Fibroblast of skin of right biceps (primary cell): ENCODE measurements around the gene BLOC1S6.
A peak's percentile ranks its signal among the peaks of the same experiment; 100 is the strongest.

ENCODE experiments used
- DNase-seq: peaks from one replicate; pipeline ENCODE4 v3.0.0-alpha.2; 2013

The BLOC1S6 gene, protein sequence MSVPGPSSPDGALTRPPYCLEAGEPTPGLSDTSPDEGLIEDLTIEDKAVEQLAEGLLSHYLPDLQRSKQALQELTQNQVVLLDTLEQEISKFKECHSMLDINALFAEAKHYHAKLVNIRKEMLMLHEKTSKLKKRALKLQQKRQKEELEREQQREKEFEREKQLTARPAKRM

DNA sequence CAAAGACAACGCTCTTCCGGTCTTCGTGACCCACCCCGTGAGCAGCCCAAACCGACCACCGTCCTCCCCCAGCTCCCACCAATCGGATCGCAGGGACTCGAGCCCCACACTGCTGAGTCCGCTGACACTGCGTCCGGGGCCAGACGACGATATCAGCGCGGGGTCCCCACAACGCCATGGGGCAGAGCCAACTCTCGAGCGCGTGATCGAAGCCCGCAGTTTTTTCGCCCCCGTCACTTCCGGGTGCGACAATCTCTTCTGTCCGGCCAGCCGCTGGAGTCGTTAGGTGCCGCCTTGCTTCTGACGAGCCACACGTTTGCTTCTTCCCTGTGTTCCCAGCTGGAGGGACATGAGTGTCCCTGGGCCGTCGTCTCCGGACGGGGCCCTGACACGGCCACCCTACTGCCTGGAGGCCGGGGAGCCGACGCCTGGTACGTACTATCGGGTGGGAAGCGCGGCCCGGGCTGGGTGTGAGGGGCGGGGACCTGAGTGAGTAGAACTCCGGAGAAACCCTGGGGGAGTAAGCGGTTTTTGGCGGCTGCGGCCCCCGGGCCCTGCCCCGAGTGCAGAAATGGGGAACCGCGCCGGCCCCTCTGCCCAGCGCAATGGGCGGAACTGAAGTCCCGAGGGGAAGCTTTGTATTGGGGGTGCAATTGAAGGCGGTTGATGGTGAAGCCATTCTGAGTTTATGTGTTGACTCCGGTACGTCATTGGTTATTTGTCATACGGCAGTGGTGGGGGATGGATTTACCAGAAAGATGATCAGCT is at the start of gene BLOC1S6:
BLOC1S6 (plus strand) TSS at position 285 of the 768 bp plus-strand sequence; CDS start at position 350, 65 bp downstream.
- DNase-seq: peak; percentile 93

DNA sequence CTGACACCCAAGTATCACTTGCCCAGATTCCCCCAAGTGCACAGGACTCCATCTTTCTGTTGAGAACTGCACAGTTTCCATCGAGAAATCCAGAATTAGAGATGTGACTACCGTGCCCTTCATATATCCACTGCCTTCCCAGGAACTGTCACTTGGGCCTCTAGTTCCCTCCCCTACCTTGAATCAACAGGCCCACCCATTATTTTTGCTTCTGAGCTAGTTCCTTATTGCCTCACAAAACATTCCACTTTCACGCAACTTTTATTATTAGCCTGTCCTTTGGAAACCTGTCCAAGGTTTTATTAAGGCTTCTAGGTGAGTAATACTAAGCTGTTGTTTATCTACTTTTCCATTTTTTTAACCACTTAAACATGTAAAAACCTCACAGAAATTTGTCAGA is 47.5 kb upstream of the BLOC1S6 start:
- DNase-seq: no peak

DNA sequence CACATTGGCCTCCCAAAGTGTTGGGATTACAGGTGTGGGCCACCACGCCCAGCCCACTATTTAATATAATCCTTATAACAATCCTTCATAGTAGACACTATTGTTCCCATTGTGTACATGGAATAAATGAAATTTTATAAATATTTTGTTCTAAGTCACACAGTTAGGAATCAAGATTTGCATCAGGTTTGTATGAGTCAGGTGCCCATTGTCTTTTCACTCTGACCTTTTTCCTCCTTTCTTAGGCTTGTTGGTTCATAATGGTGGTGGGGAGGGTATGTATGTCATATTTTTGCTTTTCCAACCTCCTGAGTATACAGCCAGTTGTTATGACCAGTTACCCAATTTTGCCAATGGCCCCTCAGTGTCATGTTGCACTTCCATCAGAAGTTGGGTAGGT is 46.6 kb upstream of the BLOC1S6 start:
- no peak for DNase-seq

DNA sequence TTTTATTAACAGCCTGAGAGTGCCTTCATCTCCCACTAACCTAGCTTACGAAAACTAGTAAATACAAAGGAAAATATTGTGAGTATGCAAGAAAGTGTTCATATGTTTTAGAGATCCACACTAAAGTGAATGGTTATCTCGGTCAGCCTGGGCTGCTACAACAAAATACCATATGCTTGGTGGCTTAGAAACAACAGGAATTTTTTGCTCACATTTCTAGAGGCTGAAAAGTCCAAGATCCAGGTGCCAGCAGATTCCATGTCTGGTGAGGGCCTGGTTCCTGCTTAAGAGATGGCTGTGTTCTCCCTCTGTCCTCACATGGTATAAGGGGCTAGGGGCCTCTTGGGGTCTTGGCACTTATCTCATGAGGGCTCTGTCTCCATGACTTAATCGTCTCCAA is 44.1 kb upstream of the BLOC1S6 start:
- no peak for DNase-seq

DNA sequence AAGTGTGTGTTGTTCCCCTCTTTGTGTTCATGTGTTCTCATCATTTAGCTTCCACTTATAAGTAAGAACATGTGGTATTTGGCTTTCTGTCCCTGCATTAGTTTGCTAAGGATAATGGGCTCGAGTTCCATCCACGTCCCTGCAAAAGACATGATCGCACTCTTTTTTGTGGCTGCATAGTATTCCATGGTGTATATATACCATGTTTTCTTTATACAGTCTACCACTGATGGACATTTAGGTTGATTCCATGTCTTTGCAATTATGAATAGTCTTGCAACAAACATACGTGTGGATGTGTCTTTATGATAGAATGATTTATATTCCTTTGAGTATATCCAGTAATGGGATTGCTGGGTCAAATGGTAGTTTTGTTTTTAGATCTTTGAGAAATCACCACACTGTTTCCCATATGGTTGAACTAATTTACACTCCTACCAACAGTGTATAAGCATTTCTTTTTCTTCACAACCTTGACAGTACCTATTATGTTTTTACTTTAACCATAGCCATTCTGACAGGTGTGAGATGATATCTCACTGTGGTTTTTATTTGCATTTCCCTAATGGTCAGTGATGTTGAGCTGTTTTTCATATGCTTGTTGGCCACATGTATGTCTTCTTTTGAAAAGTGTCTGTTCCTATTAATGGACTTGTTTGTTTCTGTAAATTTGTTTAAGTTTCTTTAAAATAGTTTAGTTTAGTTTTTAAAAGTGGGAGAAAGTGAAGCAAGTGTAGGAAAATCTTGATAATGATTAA is 42.7 kb upstream of the BLOC1S6 start:
- DNase-seq: no peak

DNA sequence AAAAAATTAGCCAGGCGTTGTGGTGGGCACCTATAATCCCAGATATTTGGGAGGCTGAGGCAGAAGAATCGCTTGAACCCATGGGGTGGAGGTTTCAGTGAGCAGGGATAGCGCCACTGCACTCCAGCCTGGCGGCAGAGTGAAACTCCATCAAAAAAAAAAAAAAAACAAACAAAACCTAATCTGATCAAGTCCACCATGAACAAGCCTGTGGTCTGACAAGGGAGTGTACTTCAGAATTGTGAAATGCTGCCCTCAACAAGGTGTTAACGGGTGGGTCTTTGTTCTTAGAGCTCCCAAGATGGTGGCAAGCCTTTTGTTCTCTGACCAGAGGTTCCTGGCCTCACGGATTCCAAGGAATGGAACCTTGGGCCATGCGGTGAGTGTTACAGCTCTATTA is 40.4 kb upstream of the BLOC1S6 start:
- DNase-seq: no peak

DNA sequence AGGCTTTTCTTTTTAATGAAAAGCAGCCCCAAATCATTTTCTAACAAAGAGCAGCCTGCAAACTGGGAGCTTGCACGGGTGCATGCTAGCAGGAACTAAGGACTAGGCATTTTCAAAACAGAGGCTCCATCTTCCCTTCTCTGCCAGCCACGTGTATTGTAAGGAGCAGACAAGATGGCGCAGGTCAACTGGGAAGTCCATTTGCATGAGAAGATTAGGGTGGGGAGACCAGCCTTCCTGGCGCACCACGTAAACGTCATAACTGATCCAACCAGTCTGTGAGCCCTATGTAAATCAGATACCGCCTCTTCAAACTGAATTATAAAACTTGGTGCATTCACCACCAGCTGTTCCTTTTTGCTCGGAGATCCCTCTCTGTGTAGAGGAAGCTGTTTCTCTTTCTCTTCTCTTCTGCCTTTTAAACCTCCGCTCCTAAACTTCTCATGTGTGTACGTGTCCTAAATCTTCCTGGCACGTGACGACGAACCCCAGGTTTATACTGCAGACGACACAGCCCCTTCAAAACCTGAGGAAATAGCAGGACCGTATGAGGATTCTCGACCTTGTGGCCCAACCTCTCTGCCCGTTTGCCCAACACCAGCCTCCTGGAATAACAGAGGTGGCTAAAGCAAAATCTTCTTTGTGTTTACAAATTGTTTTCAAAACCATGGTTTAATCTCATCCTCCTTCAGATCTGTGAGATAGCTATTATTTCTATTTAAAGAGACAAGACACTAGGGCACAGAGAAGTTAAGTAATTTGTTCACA is 38.2 kb upstream of the BLOC1S6 start:
- no peak for DNase-seq

DNA sequence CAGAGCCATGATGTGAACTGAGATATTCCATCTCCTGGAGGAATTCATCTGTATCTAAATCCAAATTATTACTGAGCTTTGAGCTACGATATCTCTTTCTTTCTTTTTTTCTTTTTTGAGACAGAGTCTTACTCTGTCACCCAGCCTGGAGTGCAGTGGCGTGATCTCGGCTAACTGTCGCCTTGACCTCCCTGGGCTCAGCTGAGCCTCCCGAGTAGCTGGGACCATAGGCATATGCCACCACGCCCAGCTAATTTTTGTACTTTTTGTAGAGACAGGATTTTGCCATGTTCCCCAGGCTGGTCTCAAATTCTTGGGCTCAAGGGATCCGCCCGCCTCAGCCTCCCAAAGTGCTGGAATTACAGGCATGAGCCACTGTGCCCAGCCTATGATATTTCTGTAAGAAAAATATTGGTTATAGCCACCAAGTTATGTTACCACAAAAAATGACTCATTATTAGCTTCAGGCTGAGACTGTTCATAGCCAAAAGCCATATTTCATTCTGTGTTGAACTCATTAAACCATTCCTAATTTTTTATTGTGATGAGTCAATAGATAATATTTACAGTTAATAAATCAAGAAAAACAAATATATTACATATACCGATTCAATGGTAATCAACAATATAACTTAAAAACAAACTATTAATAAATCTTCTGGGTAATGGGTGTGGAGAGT is 37.5 kb upstream of the BLOC1S6 start:
- DNase-seq: peak; percentile 80

DNA sequence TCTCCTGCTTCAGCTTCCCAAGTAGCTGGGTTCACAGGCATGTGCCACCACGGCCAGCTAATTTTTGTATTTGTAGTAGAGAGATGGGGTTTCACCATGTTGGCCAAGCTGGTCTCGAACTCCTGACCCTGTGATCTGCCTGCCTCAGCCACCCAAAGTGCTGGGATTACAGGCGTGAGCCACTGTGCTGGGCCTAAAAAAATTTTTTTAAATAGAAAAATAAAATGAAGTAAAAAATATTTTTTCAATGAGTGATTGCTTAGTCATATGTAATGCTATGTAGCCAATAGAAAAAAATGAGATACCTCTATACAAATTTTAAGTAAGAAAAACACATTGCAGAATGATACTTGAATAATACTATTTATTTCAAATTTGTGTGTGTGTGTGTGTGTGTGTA is 36.7 kb upstream of the BLOC1S6 start:
- peak; percentile 74 for DNase-seq

DNA sequence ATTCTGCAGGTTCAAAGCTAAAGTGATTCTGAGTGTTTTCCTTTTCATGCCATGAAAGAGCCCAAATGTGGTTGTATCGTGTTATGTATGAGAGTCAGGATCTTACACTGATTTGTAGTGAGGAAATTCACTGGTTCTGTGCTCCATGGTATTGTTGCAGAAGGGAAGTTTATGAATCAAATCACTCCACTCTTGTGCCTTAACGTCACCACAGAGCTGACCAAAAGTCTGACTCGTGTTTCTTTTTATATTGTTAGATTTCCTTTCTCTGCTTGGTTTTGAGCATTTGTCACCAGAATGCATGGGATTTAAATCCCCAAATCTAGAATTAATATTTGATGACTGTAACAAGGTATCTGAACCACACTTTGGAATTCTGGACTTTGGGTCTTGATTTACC is 35.5 kb upstream of the BLOC1S6 start:
- DNase-seq: peak; percentile 56

DNA sequence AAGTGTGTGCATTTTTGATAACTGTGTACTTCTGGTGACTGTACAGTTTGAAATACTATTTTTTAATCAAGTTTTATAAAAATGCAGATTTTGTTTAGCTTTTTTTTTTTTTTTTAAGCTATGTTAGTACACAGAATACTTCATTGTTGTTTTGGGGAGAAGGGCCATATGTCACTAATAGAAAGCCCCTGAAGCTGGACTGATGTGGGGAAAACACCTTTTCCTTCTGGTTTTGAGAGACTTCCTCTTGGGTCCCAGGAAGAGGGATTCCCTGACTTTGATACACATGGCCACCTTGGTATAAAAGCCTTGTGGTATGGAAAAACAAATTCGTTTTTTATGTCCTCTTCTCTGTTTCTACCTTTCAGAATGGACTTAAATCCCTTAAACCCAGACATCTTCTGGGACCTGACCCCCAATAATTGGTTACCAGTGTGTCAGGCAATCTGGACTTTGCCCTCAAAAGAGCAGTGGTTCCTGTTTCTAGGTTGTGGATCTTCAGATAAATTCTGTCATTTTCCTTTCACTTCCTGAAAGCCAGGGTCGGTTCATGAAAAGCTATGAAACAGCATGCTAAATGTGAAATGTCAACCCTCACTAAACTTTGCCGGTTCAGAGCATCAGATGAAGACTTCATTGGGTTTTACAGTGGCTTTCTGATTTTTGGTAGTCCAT is 31.1 kb upstream of the BLOC1S6 start:
- no peak for DNase-seq

DNA sequence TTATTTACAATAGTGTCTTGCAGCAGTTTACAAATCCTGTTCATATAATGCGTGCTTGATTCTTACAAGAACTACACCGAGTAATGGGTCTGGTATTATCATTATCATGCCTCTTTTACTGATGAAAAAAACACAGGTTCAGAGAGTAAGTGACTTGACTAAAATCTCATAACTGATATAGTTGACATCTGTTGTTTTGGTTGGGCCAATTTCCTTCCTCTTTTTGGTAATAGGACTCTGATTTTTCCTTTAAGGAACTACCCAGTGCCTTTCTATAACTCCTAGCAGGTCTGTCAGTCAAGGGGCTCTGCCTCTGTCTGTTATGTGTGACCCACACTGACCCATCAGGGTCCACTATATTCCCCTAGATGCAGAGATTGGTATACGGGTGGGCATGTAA is 14.6 kb upstream of the BLOC1S6 start:
- DNase-seq: no peak

DNA sequence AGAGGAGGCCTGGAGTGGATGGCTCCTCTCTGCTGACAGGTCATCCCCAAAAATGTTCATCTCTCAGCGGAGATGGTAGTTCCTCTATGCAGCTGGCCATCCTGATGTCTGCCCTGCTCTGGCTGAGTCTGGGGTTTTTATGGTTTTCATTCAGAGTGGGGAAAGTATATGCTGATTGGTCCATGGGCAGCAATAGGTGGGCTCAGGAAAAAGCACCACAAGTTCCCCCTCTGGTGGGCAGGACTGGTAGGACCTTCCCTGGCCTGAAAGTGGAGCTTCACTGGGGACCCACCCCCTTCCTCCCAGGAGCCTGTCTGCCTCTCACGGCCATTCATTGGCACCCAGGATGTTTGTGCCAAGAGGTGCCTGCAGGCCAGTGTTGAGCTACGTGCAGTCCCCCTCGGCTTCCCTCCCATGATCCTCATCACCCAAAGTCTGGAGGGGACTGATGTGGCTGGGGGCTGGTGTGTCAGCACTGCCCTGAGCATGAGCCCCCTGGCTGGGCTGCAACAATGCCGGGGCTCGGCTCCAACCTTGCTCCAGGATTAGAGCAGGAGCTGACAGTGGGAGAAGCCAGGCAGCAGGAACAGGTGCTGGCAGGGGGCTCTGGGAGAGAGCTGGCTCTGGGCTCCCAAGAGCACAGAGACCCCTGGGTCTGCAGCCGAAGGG is 13.1 kb upstream of the BLOC1S6 start:
- peak; percentile 15 for DNase-seq

DNA sequence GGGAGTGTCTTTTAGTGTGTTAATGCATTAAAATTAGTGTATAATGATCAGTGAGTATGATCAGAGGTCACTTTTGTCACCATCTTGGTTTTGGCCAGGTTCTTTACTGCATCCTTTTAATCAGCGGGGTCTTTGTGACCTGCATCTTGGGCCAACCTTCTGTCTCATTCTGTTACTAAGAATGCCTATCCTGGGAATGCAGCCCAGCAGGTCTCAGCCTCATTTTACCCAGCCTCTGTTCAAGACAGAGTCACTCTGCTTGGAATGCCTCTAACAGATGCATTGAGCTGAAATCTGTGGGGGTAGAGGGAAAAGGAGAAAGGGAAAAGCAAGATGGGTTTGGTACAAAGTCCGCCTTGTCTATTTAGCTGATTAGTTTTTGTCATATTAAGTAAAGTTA is 5.3 kb upstream of the BLOC1S6 start:
- no peak for DNase-seq

DNA sequence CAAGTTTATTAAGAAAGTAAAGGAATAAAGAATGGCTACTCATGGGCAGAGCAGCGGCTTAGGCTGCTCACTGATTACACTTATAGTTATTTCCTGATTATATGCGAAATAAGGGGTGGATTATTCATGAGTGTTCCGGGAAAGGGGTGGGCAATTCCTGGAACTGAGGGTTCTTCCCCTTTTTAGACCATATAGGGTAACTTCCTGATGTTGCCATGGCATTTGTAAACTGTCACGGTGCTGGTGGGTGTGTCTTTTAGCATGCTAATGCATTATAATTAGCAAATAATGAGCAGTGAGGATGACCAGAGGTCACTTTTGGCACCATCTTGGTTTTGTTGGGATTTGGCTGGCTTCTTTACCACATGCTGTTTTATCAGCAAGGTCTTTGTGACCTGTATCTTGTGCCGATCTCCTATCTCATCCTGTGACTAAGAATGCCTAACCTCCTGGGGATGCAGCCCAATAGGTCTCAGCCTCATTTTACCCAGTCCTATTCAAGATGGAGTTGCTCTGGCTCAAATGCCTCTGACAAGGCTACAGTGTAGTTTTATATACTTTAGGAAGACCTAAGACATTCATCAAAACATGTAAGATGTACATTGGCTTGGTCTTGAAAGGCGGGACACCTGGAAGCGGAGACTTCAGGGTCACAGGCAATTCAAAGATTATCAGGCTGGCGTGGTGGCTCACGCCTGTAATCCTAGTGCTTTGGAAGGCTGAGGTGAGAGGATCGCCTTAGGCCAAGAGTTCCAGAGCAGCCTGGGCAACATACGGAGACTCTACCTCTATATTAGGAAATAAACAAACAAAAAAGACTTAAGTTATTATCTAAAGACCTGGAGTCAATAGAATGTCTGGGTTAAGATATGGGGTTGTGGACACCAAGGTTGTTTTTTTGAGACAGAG is 3.2 kb upstream of the BLOC1S6 start:
- DNase-seq: no peak

DNA sequence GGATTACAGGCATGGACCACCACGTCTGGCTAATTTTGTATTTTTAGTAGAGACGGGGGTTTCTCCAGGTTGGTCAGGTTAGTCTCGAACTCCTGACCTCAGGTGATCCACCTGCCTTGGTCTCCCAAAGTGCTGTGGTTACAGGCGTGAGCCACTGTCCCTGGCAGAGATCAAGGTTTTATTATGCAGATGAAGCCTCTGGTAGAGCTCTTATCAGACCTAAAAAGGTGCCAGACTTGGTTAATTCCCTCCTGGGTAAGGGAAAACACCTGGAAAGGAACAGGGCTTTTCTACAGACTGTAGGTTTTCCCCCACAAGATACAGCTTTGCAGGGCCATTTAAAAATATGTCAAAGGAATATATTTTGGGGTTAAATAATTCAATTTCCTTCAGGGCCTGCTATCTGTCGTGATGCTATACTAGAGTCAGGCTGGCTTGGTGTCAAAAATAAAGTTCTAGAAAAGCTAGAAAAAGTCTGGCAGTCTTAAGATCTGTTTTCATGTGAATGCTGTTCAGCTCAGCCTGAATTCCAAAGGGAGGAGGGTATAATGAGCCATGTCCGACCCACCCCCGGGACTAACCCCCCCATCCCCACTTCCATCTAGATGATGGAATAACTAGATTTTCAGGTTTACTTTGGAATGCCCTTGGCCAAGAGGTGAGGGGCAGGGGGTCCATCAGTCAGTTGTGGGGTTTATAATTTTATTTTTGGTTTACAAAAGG is 1.9 kb upstream of the BLOC1S6 start:
- DNase-seq: no peak

DNA sequence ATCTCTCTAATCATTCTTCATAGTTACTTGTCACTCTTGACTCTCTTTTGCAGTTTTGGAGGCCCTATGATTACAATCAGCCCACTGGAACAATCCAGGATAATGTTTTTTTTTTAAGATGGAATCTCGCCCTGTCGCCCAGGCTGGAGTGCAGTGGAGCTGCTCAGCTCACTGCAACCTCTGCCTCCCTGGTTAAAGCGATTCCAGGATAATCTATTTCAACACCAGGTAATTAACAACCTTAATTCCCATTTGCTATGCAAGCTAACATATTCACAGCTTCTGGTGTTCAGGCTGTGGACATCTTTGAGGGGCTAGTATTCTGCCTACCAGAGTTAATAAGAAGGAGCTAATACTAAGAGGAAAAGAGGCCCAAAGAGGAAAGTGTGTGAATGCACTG is 1.1 kb upstream of the BLOC1S6 start:
- no peak for DNase-seq

DNA sequence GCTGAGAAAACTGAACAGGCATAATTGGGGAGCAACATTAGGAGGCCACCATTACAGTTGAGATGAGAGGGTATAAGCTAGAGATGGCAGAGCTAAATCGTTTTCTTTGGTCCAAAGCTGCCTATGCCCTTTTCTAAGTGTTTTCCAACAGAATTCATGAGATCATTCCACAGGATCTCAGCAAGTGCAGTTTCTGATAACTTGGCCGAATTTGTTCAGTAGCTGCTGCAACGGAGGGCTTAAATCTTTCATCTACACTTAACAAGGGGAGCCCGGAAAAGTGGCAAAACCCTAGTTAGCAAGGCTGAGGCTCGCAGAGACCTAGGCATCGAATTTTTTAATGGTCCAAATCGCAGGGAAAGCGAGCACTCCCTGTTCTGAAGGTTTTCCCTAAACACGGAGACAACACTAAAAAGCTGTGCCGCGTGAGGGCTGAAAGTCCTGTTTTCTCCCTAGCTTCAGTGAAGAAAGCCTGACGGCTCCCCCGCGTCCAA is 531 bp upstream of the BLOC1S6 start:
- no peak for DNase-seq

DNA sequence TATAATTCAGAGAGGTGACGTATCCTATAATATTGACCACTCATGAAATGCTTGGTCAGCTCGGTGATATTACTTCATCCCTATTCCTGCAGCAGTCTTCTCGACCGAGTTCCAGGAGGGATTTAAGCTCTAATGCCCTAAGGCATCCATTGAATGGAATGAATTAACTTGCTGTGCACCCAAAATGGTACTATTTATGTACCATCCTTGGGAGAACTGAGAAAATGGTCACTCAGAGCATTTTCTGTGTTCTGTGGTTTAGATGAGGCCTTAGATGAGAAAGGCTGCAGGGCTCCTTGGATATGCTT is 638 bp downstream of the BLOC1S6 start:
- no peak for DNase-seq
